ENCODE results near the gene TLR8.
"Not testable (repeated sequence)": the region's sequence is repeated elsewhere in the genome, so short reads cannot be mapped to it uniquely, and the experiment has no call there.

Gene TLR8

DNA sequence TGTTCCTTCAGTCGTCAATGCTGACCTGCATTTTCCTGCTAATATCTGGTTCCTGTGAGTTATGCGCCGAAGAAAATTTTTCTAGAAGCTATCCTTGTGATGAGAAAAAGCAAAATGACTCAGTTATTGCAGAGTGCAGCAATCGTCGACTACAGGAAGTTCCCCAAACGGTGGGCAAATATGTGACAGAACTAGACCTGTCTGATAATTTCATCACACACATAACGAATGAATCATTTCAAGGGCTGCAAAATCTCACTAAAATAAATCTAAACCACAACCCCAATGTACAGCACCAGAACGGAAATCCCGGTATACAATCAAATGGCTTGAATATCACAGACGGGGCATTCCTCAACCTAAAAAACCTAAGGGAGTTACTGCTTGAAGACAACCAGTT is 12.6 kb downstream of the TLR8 start:
- H3K9me3 ChIP-seq (ENCODE audit: control insufficient read depth in 2 of 2, low read length in 2 of 2) = no peaks in the 10 kb centered on the region
- no peaks in the 10 kb centered on the region for H3K4me1 ChIP-seq (ENCODE audit: control insufficient read depth in 2 of 2, insufficient read depth in 2 of 2, low read length in 2 of 2)
- no peaks in the 10 kb centered on the region for H3K36me3 ChIP-seq (ENCODE audit: control insufficient read depth in 2 of 2, insufficient read depth in 2 of 2, low read length in 2 of 2)
- no peak overlapping the region for H3K9ac ChIP-seq (ENCODE audit: low read depth in 1 of 2, low read length in 2 of 2)
- H3K4me3 ChIP-seq (ENCODE audit: low read length in 2 of 2) = no peak overlapping the region
- peaks cover 0 to 9% of the 10 kb centered on the region in 2 donors for H3K27me3 ChIP-seq (ENCODE audit: control insufficient read depth in 2 of 2, insufficient read depth in 2 of 2, low read length in 2 of 2)
- no peak overlapping the region for H3K27ac ChIP-seq (ENCODE audit: low read depth in 2 of 2, low read length in 2 of 2)

DNA sequence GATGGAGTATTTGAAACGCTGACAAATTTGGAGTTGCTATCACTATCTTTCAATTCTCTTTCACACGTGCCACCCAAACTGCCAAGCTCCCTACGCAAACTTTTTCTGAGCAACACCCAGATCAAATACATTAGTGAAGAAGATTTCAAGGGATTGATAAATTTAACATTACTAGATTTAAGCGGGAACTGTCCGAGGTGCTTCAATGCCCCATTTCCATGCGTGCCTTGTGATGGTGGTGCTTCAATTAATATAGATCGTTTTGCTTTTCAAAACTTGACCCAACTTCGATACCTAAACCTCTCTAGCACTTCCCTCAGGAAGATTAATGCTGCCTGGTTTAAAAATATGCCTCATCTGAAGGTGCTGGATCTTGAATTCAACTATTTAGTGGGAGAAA is 13.2 kb downstream of the TLR8 start:
- H3K4me3 ChIP-seq (ENCODE audit: low read length in 2 of 2) = no peak overlapping the region
- H3K9ac ChIP-seq (ENCODE audit: low read depth in 1 of 2, low read length in 2 of 2) = no peak overlapping the region
- H3K9me3 ChIP-seq (ENCODE audit: control insufficient read depth in 2 of 2, low read length in 2 of 2) = no peaks in the 10 kb centered on the region
- H3K27me3 ChIP-seq (ENCODE audit: control insufficient read depth in 2 of 2, insufficient read depth in 2 of 2, low read length in 2 of 2) = peaks cover 0 to 10% of the 10 kb centered on the region in 2 donors
- no peaks in the 10 kb centered on the region for H3K36me3 ChIP-seq (ENCODE audit: control insufficient read depth in 2 of 2, insufficient read depth in 2 of 2, low read length in 2 of 2)
- H3K4me1 ChIP-seq (ENCODE audit: control insufficient read depth in 2 of 2, insufficient read depth in 2 of 2, low read length in 2 of 2) = no peaks in the 10 kb centered on the region
- no peak overlapping the region for H3K27ac ChIP-seq (ENCODE audit: low read depth in 2 of 2, low read length in 2 of 2)

DNA sequence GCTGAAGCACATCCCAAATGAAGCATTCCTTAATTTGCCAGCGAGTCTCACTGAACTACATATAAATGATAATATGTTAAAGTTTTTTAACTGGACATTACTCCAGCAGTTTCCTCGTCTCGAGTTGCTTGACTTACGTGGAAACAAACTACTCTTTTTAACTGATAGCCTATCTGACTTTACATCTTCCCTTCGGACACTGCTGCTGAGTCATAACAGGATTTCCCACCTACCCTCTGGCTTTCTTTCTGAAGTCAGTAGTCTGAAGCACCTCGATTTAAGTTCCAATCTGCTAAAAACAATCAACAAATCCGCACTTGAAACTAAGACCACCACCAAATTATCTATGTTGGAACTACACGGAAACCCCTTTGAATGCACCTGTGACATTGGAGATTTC is 14.6 kb downstream of the TLR8 start:
- Histone ChIP-seq H3K9me3 (ENCODE audit: control insufficient read depth in 2 of 2, low read length in 2 of 2) (no peaks in the 10 kb centered on the region), H3K4me3 (ENCODE audit: low read length in 2 of 2) (no peak overlapping the region), H3K4me1 (ENCODE audit: control insufficient read depth in 2 of 2, insufficient read depth in 2 of 2, low read length in 2 of 2) (no peaks in the 10 kb centered on the region), H3K36me3 (ENCODE audit: control insufficient read depth in 2 of 2, insufficient read depth in 2 of 2, low read length in 2 of 2) (no peaks in the 10 kb centered on the region), H3K27ac (ENCODE audit: low read depth in 2 of 2, low read length in 2 of 2) (no peak overlapping the region), H3K9ac (ENCODE audit: low read depth in 1 of 2, low read length in 2 of 2) (no peak overlapping the region), H3K27me3 (ENCODE audit: control insufficient read depth in 2 of 2, insufficient read depth in 2 of 2, low read length in 2 of 2) (peaks cover 0 to 11% of the 10 kb centered on the region in 2 donors)

DNA sequence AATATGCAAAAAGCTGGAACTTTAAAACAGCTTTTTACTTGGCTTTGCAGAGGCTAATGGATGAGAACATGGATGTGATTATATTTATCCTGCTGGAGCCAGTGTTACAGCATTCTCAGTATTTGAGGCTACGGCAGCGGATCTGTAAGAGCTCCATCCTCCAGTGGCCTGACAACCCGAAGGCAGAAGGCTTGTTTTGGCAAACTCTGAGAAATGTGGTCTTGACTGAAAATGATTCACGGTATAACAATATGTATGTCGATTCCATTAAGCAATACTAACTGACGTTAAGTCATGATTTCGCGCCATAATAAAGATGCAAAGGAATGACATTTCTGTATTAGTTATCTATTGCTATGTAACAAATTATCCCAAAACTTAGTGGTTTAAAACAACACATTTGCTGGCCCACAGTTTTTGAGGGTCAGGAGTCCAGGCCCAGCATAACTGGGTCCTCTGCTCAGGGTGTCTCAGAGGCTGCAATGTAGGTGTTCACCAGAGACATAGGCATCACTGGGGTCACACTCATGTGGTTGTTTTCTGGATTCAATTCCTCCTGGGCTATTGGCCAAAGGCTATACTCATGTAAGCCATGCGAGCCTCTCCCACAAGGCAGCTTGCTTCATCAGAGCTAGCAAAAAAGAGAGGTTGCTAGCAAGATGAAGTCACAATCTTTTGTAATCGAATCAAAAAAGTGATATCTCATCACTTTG is 15.6 kb downstream of the TLR8 start:
- Histone ChIP-seq H3K9ac (ENCODE audit: low read depth in 1 of 2, low read length in 2 of 2) (no peak overlapping the region), H3K9me3 (ENCODE audit: control insufficient read depth in 2 of 2, low read length in 2 of 2) (no peaks in the 10 kb centered on the region), H3K36me3 (ENCODE audit: control insufficient read depth in 2 of 2, insufficient read depth in 2 of 2, low read length in 2 of 2) (no peaks in the 10 kb centered on the region), H3K4me1 (ENCODE audit: control insufficient read depth in 2 of 2, insufficient read depth in 2 of 2, low read length in 2 of 2) (no peaks in the 10 kb centered on the region), H3K27me3 (ENCODE audit: control insufficient read depth in 2 of 2, insufficient read depth in 2 of 2, low read length in 2 of 2) (peaks cover 0 to 7% of the 10 kb centered on the region in 2 donors), H3K4me3 (ENCODE audit: low read length in 2 of 2) (no peak overlapping the region), H3K27ac (ENCODE audit: low read depth in 2 of 2, low read length in 2 of 2) (no peak overlapping the region)

DNA sequence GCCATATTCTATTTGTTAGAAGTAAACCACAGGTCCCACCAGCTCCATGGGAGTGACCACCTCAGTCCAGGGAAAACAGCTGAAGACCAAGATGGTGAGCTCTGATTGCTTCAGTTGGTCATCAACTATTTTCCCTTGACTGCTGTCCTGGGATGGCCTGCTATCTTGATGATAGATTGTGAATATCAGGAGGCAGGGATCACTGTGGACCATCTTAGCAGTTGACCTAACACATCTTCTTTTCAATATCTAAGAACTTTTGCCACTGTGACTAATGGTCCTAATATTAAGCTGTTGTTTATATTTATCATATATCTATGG is 16.1 kb downstream of the TLR8 start:
- Histone ChIP-seq H3K36me3 (ENCODE audit: control insufficient read depth in 2 of 2, insufficient read depth in 2 of 2, low read length in 2 of 2) (no peaks in the 10 kb centered on the region), H3K9ac (ENCODE audit: low read depth in 1 of 2, low read length in 2 of 2) (no peak overlapping the region), H3K27me3 (ENCODE audit: control insufficient read depth in 2 of 2, insufficient read depth in 2 of 2, low read length in 2 of 2) (peaks cover 0 to 7% of the 10 kb centered on the region in 2 donors), H3K27ac (ENCODE audit: low read depth in 2 of 2, low read length in 2 of 2) (no peak overlapping the region), H3K4me3 (ENCODE audit: low read length in 2 of 2) (no peak overlapping the region), H3K9me3 (ENCODE audit: control insufficient read depth in 2 of 2, low read length in 2 of 2) (no peaks in the 10 kb centered on the region), H3K4me1 (ENCODE audit: control insufficient read depth in 2 of 2, insufficient read depth in 2 of 2, low read length in 2 of 2) (no peaks in the 10 kb centered on the region)

DNA sequence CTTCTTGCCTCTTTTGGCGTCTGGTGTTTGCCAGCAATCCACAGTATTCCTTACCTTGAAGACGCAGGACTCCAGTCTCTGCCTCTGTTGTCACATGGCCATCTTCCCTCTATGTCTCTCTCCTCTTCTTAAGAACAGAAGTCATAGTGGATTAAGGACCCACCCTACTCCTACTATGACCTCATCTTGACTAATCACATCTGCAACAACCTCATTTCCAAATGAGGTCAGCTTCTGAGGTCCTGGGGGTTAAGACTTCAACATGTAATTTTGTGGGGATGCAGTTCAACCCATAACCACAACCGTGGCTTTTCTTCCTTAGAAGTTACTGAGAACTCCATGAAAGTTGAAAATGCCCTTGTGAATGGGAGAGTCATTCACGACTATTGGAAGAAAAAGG is 23.3 kb downstream of the TLR8 start:
- no peaks in the 10 kb centered on the region for H3K36me3 ChIP-seq (ENCODE audit: control insufficient read depth in 2 of 2, insufficient read depth in 2 of 2, low read length in 2 of 2)
- H3K27ac ChIP-seq (ENCODE audit: low read depth in 2 of 2, low read length in 2 of 2) = no peak overlapping the region
- H3K27me3 ChIP-seq (ENCODE audit: control insufficient read depth in 2 of 2, insufficient read depth in 2 of 2, low read length in 2 of 2) = peaks cover 5 to 10% of the 10 kb centered on the region in 2 donors
- no peaks in the 10 kb centered on the region for H3K4me1 ChIP-seq (ENCODE audit: control insufficient read depth in 2 of 2, insufficient read depth in 2 of 2, low read length in 2 of 2)
- no peak overlapping the region for H3K4me3 ChIP-seq (ENCODE audit: low read length in 2 of 2)
- no peaks in the 10 kb centered on the region for H3K9me3 ChIP-seq (ENCODE audit: control insufficient read depth in 2 of 2, low read length in 2 of 2)
- H3K9ac ChIP-seq (ENCODE audit: low read depth in 1 of 2, low read length in 2 of 2) = no peak overlapping the region

DNA sequence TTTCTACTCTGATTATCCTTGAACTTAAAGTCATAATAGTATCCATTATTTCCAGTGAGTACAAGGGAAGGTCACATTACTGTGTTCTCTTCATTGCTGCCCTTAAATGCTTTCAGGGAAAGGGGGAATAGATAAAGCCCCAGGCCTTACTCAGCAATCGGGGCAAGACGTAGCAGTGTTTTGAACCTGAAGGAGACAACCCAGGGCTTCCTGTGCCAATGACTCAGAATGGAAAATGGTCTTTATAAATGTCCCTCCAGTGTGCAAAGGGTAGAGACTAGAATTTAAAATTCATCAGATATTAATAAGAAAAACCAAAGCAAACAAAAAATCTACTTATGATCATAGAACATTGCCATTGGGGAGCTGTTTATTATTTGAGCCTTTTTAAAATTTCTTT is 23.7 kb downstream of the TLR8 start:
- no peaks in the 10 kb centered on the region for H3K4me1 ChIP-seq (ENCODE audit: control insufficient read depth in 2 of 2, insufficient read depth in 2 of 2, low read length in 2 of 2)
- H3K27ac ChIP-seq (ENCODE audit: low read depth in 2 of 2, low read length in 2 of 2) = no peak overlapping the region
- no peak overlapping the region for H3K4me3 ChIP-seq (ENCODE audit: low read length in 2 of 2)
- no peaks in the 10 kb centered on the region for H3K9me3 ChIP-seq (ENCODE audit: control insufficient read depth in 2 of 2, low read length in 2 of 2)
- H3K27me3 ChIP-seq (ENCODE audit: control insufficient read depth in 2 of 2, insufficient read depth in 2 of 2, low read length in 2 of 2) = peaks cover 5 to 9% of the 10 kb centered on the region in 2 donors
- no peaks in the 10 kb centered on the region for H3K36me3 ChIP-seq (ENCODE audit: control insufficient read depth in 2 of 2, insufficient read depth in 2 of 2, low read length in 2 of 2)
- no peak overlapping the region for H3K9ac ChIP-seq (ENCODE audit: low read depth in 1 of 2, low read length in 2 of 2)

DNA sequence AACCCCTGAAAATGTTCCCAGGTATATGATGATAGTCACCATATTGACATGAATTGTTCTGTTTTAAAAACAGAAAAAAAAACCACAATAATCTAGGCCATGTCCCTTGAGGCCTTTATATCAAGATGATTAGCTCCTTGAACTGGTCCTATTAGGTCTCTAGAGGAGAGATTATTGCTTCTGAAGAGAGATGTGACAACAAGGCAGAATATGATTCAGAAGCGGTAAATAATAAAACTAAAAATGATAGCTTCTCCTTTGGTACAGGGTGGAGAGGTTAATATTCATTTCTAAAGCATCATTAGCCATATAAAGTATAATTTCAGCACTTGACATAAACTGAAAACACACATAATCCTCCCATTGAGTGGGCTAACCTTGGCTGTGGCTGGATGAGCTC is 25.8 kb downstream of the TLR8 start:
- Histone ChIP-seq H3K9me3 (ENCODE audit: control insufficient read depth in 2 of 2, low read length in 2 of 2) (no peaks in the 10 kb centered on the region), H3K27me3 (ENCODE audit: control insufficient read depth in 2 of 2, insufficient read depth in 2 of 2, low read length in 2 of 2) (peaks cover 5 to 9% of the 10 kb centered on the region in 2 donors), H3K4me3 (ENCODE audit: low read length in 2 of 2) (no peak overlapping the region), H3K36me3 (ENCODE audit: control insufficient read depth in 2 of 2, insufficient read depth in 2 of 2, low read length in 2 of 2) (no peaks in the 10 kb centered on the region), H3K9ac (ENCODE audit: low read depth in 1 of 2, low read length in 2 of 2) (no peak overlapping the region), H3K4me1 (ENCODE audit: control insufficient read depth in 2 of 2, insufficient read depth in 2 of 2, low read length in 2 of 2) (no peaks in the 10 kb centered on the region), H3K27ac (ENCODE audit: low read depth in 2 of 2, low read length in 2 of 2) (no peak overlapping the region)

DNA sequence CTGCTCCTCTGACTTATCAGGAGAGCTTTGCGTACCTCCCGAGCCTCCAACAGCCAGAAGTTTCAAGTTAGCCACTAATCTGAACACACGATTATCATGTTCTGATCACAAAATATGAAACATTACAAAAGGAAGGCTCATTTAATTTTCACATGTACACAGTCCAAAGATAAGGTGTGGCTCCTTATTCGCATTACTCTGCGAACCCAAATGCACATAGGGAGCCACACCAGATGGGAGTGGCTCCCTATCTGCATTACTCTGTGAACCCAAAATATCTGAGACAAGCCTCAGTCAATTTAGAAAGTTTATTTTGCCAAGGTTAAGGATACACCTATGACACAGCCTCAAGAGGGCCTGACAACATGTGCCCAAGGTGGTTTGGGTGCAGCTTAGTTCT is 28.4 kb downstream of the TLR8 start:
- Histone ChIP-seq H3K9me3 (ENCODE audit: control insufficient read depth in 2 of 2, low read length in 2 of 2) (no peaks in the 10 kb centered on the region), H3K27me3 (ENCODE audit: control insufficient read depth in 2 of 2, insufficient read depth in 2 of 2, low read length in 2 of 2) (peaks cover 5 to 9% of the 10 kb centered on the region in 2 donors), H3K4me1 (ENCODE audit: control insufficient read depth in 2 of 2, insufficient read depth in 2 of 2, low read length in 2 of 2) (no peaks in the 10 kb centered on the region), H3K4me3 (ENCODE audit: low read length in 2 of 2) (no peak overlapping the region), H3K27ac (ENCODE audit: low read depth in 2 of 2, low read length in 2 of 2) (no peak overlapping the region), H3K9ac (ENCODE audit: low read depth in 1 of 2, low read length in 2 of 2) (no peak overlapping the region), H3K36me3 (ENCODE audit: control insufficient read depth in 2 of 2, insufficient read depth in 2 of 2, low read length in 2 of 2) (no peaks in the 10 kb centered on the region)

DNA sequence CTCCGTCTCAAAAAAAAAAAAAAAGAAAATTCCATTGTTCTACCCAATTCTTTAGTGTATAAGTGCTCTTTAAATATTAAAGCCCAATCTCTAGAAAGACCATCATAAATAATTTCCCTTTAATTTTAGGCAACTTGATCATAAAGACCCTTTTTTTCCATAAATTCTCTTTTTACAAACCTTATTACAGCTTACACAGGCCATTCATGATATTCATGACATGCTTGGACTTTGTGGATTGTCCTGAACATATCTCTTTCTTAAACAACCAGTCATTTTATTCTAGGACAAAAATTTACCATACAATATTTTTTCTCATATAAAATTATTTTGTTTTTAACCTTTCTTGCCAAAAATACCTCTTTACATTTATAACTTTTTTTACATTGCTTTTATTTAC is 30.5 kb downstream of the TLR8 start:
- Histone ChIP-seq H3K27me3 (ENCODE audit: control insufficient read depth in 2 of 2, insufficient read depth in 2 of 2, low read length in 2 of 2) (peaks cover 0 to 5% of the 10 kb centered on the region in 2 donors), H3K27ac (ENCODE audit: low read depth in 2 of 2, low read length in 2 of 2) (no peak overlapping the region), H3K36me3 (ENCODE audit: control insufficient read depth in 2 of 2, insufficient read depth in 2 of 2, low read length in 2 of 2) (no peaks in the 10 kb centered on the region), H3K4me1 (ENCODE audit: control insufficient read depth in 2 of 2, insufficient read depth in 2 of 2, low read length in 2 of 2) (no peaks in the 10 kb centered on the region), H3K9ac (ENCODE audit: low read depth in 1 of 2, low read length in 2 of 2) (no peak overlapping the region), H3K9me3 (ENCODE audit: control insufficient read depth in 2 of 2, low read length in 2 of 2) (no peaks in the 10 kb centered on the region), H3K4me3 (ENCODE audit: low read length in 2 of 2) (no peak overlapping the region)

DNA sequence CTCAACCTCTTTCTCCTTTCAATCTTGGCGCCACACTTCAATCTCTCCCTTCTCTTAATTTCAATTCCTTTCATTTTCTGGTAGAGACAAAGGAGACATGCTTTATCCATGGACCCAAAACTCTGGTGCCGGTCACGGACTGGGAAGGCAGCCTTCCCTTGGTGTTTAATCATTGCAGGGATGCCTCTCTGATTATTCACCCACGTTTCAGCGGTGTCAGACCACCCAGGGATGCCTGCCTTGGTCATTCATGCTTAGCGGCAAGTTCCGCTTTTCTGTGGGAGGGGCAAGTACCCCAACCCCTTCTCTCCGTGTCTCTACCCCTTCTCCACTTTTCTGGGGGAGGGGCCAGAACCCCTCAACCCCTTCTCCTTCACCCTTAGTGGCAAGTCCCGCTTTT is 34.1 kb downstream of the TLR8 start:
- H3K27me3 ChIP-seq (ENCODE audit: control insufficient read depth in 2 of 2, insufficient read depth in 2 of 2, low read length in 2 of 2); H3K36me3 ChIP-seq (ENCODE audit: control insufficient read depth in 2 of 2, insufficient read depth in 2 of 2, low read length in 2 of 2); H3K9ac ChIP-seq (ENCODE audit: low read depth in 1 of 2, low read length in 2 of 2); H3K4me3 ChIP-seq (ENCODE audit: low read length in 2 of 2); H3K4me1 ChIP-seq (ENCODE audit: control insufficient read depth in 2 of 2, insufficient read depth in 2 of 2, low read length in 2 of 2); H3K9me3 ChIP-seq (ENCODE audit: control insufficient read depth in 2 of 2, low read length in 2 of 2); H3K27ac ChIP-seq (ENCODE audit: low read depth in 2 of 2, low read length in 2 of 2): not testable (repeated sequence)

Measured in mucosa of rectum (tissue), 2 donors.